HEK293 (cell line): ENCODE results near the gene CHST1.

Experiments
- CTCF ChIA-PET: fragments of 350-600 bp; formaldehyde crosslinking; extraction: SDS; loops from one replicate; lab custom pipeline; 2021; ENCODE audit warnings: antibody characterized with exemption; lab: Yijun Ruan, JAX
- POLR2A ChIA-PET: fragments of 300-600 bp; formaldehyde crosslinking; extraction: SDS; loops from one replicate; lab custom pipeline; 2020; ENCODE audit warnings: antibody characterized with exemption, inconsistent platforms; lab: Yijun Ruan, JAX
- H3K27ac ChIP-seq: fragments of 200-500 bp; sonication (Bioruptor generic); 2 replicates; pipeline ENCODE4 v1.5.1; 2014; ENCODE audit warnings: low read depth, low read length, control low read depth, inconsistent platforms; ENCODE audit errors: extremely low read depth
- H3K36me3 ChIP-seq, 2 experiments: fragments of 200-500 bp in 1 of 2; sonication (Bioruptor generic) in 1 of 2; 1 replicate in 1 of 2; 2 replicates in 1 of 2; pipeline ENCODE4 v1.5.1; 2014 to 2017; ENCODE audit warnings: inconsistent platforms in 2 of 2, low read length in 2 of 2; ENCODE audit not compliant: control insufficient read depth in 2 of 2, insufficient read depth in 1 of 2
- H3K4me1 ChIP-seq: fragments of 200-500 bp; sonication (Bioruptor generic); 2 replicates; pipeline ENCODE4 v1.5.1; 2014; ENCODE audit warnings: mild to moderate bottlenecking, low read length, inconsistent platforms; ENCODE audit not compliant: control insufficient read depth, insufficient read depth
- H3K4me3 ChIP-seq: 2 replicates; pipeline ENCODE4 v1.5.1; 2011; ENCODE audit warnings: low read depth, mild to moderate bottlenecking, control low read depth, low read length, moderate library complexity
- H3K9me3 ChIP-seq: fragments of 200-500 bp; sonication (Bioruptor generic); 2 replicates; pipeline ENCODE4 v1.5.1; 2014; ENCODE audit warnings: low read depth, low read length, inconsistent platforms; ENCODE audit not compliant: control insufficient read depth, insufficient read depth
- BCL11B ChIP-seq: fragments of 450-650 bp; formaldehyde crosslinking; IDR thresholded peaks from 2 replicates; pipeline ENCODE4 v1.5.1; 2016; ENCODE audit warnings: low read depth, missing biosample characterization, missing genetic modification characterization
- GLIS2 ChIP-seq: fragments of 450-650 bp; formaldehyde crosslinking; IDR thresholded peaks from 2 replicates; pipeline ENCODE4 v1.5.1; 2016; ENCODE audit warnings: missing biosample characterization, missing genetic modification characterization
- HIC1 ChIP-seq: fragments of 450-650 bp; formaldehyde crosslinking; IDR thresholded peaks from 2 replicates; pipeline ENCODE4 v1.5.1; 2016; ENCODE audit warnings: missing biosample characterization, missing genetic modification characterization
- PRDM10 ChIP-seq: fragments of 450-650 bp; formaldehyde crosslinking; IDR thresholded peaks from 2 replicates; pipeline ENCODE4 v1.5.1; 2016; ENCODE audit warnings: missing biosample characterization, missing genetic modification characterization
- TCF7L2 ChIP-seq: IDR thresholded peaks from 2 replicates; pipeline ENCODE4 v1.6.1; 2011; ENCODE audit warnings: low read depth, mild to moderate bottlenecking, inconsistent platforms, low read length, moderate library complexity, borderline replicate concordance
- ZNF18 ChIP-seq: fragments of 450-650 bp; formaldehyde crosslinking; IDR thresholded peaks from 2 replicates; pipeline ENCODE4 v1.5.1; 2016; ENCODE audit warnings: missing biosample characterization, missing genetic modification characterization
- ZNF24 ChIP-seq: fragments of 450-650 bp; formaldehyde crosslinking; IDR thresholded peaks from 2 replicates; pipeline ENCODE4 v1.5.1; 2016; ENCODE audit warnings: missing biosample characterization, missing genetic modification characterization
- ZNF280C ChIP-seq: fragments of 450-650 bp; formaldehyde crosslinking; IDR thresholded peaks from 2 replicates; pipeline ENCODE4 v1.5.1; 2016; ENCODE audit warnings: missing biosample characterization, missing genetic modification characterization
- ZNF394 ChIP-seq: fragments of 450-650 bp; formaldehyde crosslinking; IDR thresholded peaks from 2 replicates; pipeline ENCODE4 v1.5.1; 2016; ENCODE audit warnings: missing biosample characterization, missing genetic modification characterization, mild to moderate bottlenecking, moderate library complexity, borderline replicate concordance
- ZNF501 ChIP-seq: fragments of 450-650 bp; formaldehyde crosslinking; IDR thresholded peaks from 2 replicates; pipeline ENCODE4 v1.5.1; 2016; ENCODE audit warnings: missing biosample characterization, missing genetic modification characterization
- ZNF510 ChIP-seq: fragments of 450-650 bp; formaldehyde crosslinking; IDR thresholded peaks from 2 replicates; pipeline ENCODE4 v1.5.1; 2018; ENCODE audit warnings: mild to moderate bottlenecking, missing genetic modification characterization, missing biosample characterization; ENCODE audit not compliant: insufficient replicate concordance
- ZNF555 ChIP-seq: fragments of 450-650 bp; formaldehyde crosslinking; conservative IDR thresholded peaks from 2 replicates; pipeline ENCODE4 v1.5.1; 2017; ENCODE audit warnings: missing biosample characterization, mild to moderate bottlenecking, missing genetic modification characterization, inconsistent platforms
- ZNF580 ChIP-seq: fragments of 450-650 bp; formaldehyde crosslinking; IDR thresholded peaks from 2 replicates; pipeline ENCODE4 v1.5.1; 2016; ENCODE audit warnings: missing biosample characterization, missing genetic modification characterization
- ZNF596 ChIP-seq: fragments of 450-650 bp; IDR thresholded peaks from 2 replicates; pipeline ENCODE4 v1.5.0; 2018; ENCODE audit warnings: missing biosample characterization, mild to moderate bottlenecking, missing genetic modification characterization, moderate library complexity
- ZSCAN18 ChIP-seq: fragments of 450-650 bp; formaldehyde crosslinking; IDR thresholded peaks from 2 replicates; pipeline ENCODE4 v1.5.1; 2016; ENCODE audit warnings: missing biosample characterization, missing genetic modification characterization

Gene CHST1

GRCh38 chr11:45647786-45648185 is 17.6 kb downstream of the CHST1 start:
- Histone ChIP-seq H3K4me3 (no peak overlapping the region), H3K9me3 (no peaks in the 10 kb centered on the region), H3K27ac (no peak overlapping the region), H3K4me1 (no peaks in the 10 kb centered on the region), H3K36me3 (no peaks in the 10 kb centered on the region)
- TF ChIP-seq PRDM10 (tag by site-specific recombination) (no peak), HIC1 (tag by site-specific recombination) (no peak), ZNF18 (no peak), ZNF501 (no peak), GLIS2 (tag by site-specific recombination) (no peak), ZNF580 (tag by site-specific recombination) (no peak), ZNF555 (tag by site-specific recombination) (no peak), ZNF394 (no peak), TCF7L2 (no peak), ZNF24 (no peak), ZNF596 (no peak), BCL11B (no peak), ZNF280C (tag by site-specific recombination) (no peak), ZNF510 (no peak), ZSCAN18 (no peak)
- CTCF ChIA-PET = interaction anchor here (1.9 to 2.8 kb wide), 2 partner anchors 8 to 277 kb away, joined by 9 to 19 read pairs; no protein-coding TSS in a partner anchor
- POLR2A ChIA-PET = no interaction called here
